ENCODE data around the gene ANXA6. TPM values are rescaled to one million over a fixed set of nuclear protein-coding genes. Genes with fewer than 3 reads are reported as not detected.

ANXA6 gene
- total and polyA plus RNA-seq, 4 donors, result 61.4 to 208 (median 155) TPM

DNA sequence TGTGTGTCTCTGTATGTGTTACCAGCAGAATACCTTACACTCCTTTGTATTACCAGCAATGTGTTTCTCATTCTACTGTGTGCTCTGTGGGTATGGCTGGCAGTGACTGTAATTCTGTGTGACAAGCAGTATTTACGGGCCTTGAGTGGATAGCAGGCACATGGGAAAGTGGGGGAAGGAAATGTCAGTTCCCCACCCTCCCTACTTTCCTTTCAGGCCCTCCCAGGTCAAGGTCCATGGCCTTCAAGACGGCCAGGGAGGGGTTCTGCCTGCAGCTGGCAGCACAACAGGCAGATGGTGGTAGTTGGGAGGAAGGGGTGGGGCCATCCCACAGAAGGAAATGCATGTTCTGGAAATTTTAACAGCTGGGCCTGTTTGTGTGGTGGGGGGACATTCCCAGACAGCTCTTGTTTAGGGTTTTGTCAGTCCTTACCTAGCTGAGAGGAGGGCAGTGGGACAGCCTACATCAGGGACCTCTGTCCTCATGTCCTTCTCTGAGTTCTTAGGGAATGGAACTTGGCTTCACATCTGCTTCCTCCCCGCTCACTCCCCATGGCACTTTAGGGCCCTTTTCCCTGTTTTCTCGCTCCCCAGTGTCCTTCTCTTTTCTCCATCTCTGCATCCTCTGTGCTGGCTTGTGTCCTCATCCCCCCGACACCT, 62.1 kb downstream of the ANXA6 start:
- Histone ChIP-seq H3K27me3 (ENCODE audit: control insufficient read depth in 3 of 3, insufficient read depth in 3 of 3, low read length in 2 of 3) (no peaks in the 10 kb centered on the region), H3K4me1 (ENCODE audit: control insufficient read depth in 5 of 5, insufficient read depth in 5 of 5, low read length in 5 of 5) (peaks cover 0 to 34% (median 32%) of the 10 kb centered on the region in 5 donors), H3K9ac (ENCODE audit: insufficient read depth in 1 of 2, low read length in 2 of 2) (no peak overlapping the region), H3K36me3 (ENCODE audit: control insufficient read depth in 4 of 4, insufficient read depth in 4 of 4, low read length in 4 of 4) (peaks cover 0 to 2% (median 0%) of the 10 kb centered on the region in 4 donors), H3K9me3 (ENCODE audit: control insufficient read depth in 4 of 4, insufficient read depth in 3 of 4, low read length in 3 of 4) (no peaks in the 10 kb centered on the region), H3K4me3 (no peak overlapping the region), H3K27ac (ENCODE audit: low read depth in 1 of 2, low read length in 1 of 2) (peak overlapping the region in 1 of 2 donors; percentile 78)
- DNase-seq, result peak; percentile 45 to 71 (median 56)
- 46 to 48% methylated on average over 5 of the region's 5 CpGs for WGBS, 2 donors
- no peak for TF ChIP-seq CTCF (IDR thresholded peaks at IDR 0.05; ENCODE audit: control extremely low read depth, extremely low read depth)
- no peak for ATAC-seq (ENCODE audit: insufficient read depth, low FRiP score)

GRCh38 chr5:151094852-151095245, 62.7 kb downstream of the ANXA6 start:
- 70 to 74% methylated on average over 8 of the region's 8 CpGs for WGBS, 2 donors
- Histone ChIP-seq H3K36me3 (ENCODE audit: control insufficient read depth in 4 of 4, insufficient read depth in 4 of 4, low read length in 4 of 4) (peaks cover 0 to 2% (median 0%) of the 10 kb centered on the region in 4 donors), H3K9ac (ENCODE audit: insufficient read depth in 1 of 2, low read length in 2 of 2) (no peak overlapping the region), H3K27me3 (ENCODE audit: control insufficient read depth in 3 of 3, insufficient read depth in 3 of 3, low read length in 2 of 3) (no peaks in the 10 kb centered on the region), H3K4me1 (ENCODE audit: control insufficient read depth in 5 of 5, insufficient read depth in 5 of 5, low read length in 5 of 5) (peaks cover 0 to 32% (median 30%) of the 10 kb centered on the region in 5 donors), H3K9me3 (ENCODE audit: control insufficient read depth in 4 of 4, insufficient read depth in 3 of 4, low read length in 3 of 4) (no peaks in the 10 kb centered on the region), H3K4me3 (no peak overlapping the region), H3K27ac (ENCODE audit: low read depth in 1 of 2, low read length in 1 of 2) (peak overlapping the region in 1 of 2 donors; percentile 90)
- no peak for ATAC-seq (ENCODE audit: insufficient read depth, low FRiP score)
- TF ChIP-seq CTCF (IDR thresholded peaks at IDR 0.05; ENCODE audit: control extremely low read depth, extremely low read depth), result no peak
- DNase-seq, result peak in 1 of 3 donors; percentile 29

- Histone ChIP-seq H3K27me3 (ENCODE audit: control insufficient read depth in 3 of 3, insufficient read depth in 3 of 3, low read length in 2 of 3) (no peaks in the 10 kb centered on the region), H3K9me3 (ENCODE audit: control insufficient read depth in 4 of 4, insufficient read depth in 3 of 4, low read length in 3 of 4) (no peaks in the 10 kb centered on the region), H3K4me3 (no peak overlapping the region), H3K27ac (ENCODE audit: low read depth in 1 of 2, low read length in 1 of 2) (peak overlapping the region; percentile 68 to 90), H3K9ac (ENCODE audit: insufficient read depth in 1 of 2, low read length in 2 of 2) (no peak overlapping the region), H3K4me1 (ENCODE audit: control insufficient read depth in 5 of 5, insufficient read depth in 5 of 5, low read length in 5 of 5) (peaks cover 0 to 33% (median 32%) of the 10 kb centered on the region in 5 donors), H3K36me3 (ENCODE audit: control insufficient read depth in 4 of 4, insufficient read depth in 4 of 4, low read length in 4 of 4) (peaks cover 0 to 2% (median 0%) of the 10 kb centered on the region in 4 donors)
- TF ChIP-seq CTCF (IDR thresholded peaks at IDR 0.05; ENCODE audit: control extremely low read depth, extremely low read depth), result no peak
- 40 to 42% methylated on average over 12 of the region's 12 CpGs for WGBS, 2 donors
- ATAC-seq (ENCODE audit: insufficient read depth, low FRiP score) (peak; percentile 23), DNase-seq (no peak)
Observed at GRCh38 chr5:151094030-151094851, 63.3 kb downstream of the ANXA6 start.
